ENCODE measurements around the gene MST1. TPM values are rescaled to one million over a fixed set of nuclear protein-coding genes. Genes with fewer than 3 reads are reported as not detected.
"Not testable (repeated sequence)": the region's sequence is repeated elsewhere in the genome, so short reads cannot be mapped to it uniquely, and the experiment has no call there.

Gene MST1
- total RNA-seq, 5 donors from 2014 or later (not counting 1 experiment from before 2014, with no cell fraction given), result 9.9 to 16.1 (median 12.6) TPM

DNA sequence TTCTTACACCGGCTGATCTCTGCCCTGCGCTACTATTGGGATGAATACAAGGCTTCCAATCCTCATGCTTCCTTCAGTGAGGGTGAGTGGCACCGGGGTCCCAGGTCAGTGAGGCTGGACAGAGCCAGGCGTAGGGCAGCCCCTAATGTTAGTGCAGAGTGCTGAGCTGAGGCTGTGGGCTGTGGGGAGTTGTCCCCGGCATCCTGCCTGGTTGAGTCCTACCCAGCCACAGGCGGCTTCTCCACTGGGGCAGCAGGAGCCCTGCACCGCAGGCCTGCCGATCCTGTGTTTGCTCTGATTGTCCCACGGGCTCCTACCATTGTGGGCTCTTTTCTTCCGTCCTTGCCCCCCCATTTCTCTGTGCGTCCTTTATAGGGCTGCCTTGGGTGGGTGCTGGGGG lies 13.4 kb upstream of the MST1 start:
- no peaks in the 10 kb centered on the region for H3K4me1 Mint-ChIP-seq
- POLR2A ChIA-PET, result no interaction called here

DNA sequence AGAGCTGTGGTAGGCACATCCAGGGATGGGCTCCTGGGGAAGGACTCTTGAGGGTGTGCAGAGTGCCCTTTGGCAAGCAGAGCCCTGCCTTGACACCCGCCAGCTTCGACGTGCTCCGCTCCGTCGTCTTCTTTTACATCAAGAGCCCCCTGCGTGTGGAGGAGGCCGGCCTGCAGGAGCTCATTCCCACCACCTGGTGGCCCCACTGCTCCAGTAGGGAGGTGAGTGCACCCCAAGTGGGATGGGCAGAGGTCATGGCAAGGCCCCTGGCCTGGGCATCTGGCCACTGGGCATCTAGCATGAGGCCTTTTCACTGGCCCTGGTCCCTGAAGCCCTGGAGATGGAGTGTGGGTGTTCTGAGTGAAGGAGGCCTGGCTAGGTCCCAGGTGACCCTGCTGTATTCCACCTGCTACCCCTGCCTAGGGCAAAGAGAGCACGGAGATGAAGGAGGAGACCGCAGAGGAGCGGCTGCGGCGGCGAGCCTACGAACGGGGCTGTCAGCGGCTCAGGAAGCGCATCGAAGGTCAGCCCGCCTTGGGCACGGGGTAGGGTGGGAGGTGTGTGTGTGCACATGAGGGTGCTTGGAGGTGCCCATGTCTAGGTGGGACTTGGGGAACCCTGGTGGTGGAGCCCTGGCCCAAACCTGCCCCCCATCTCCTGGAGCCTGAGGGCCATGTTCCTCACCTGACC lies 12.3 kb upstream of the MST1 start:
- DNase-seq, result no peak
- Histone ChIP-seq H3K27ac (ENCODE audit: low read length) (no peak overlapping the region), H3K9me3 (no peaks in the 10 kb centered on the region), H3K27me3 (replicated peaks in 1 of 2; ENCODE audit: control insufficient read depth in 2 of 2, extremely low read depth in 1 of 2, insufficient read depth in 2 of 2, low read length in 1 of 2) (no peaks in the 10 kb centered on the region), H3K36me3 (ENCODE audit: control insufficient read depth in 2 of 2, extremely low read depth in 1 of 2, insufficient read depth in 1 of 2, low read length in 1 of 2) (peaks cover 23 to 73% of the 10 kb centered on the region in 2 donors), H3K4me1 (ENCODE audit: control insufficient read depth in 1 of 2, extremely low read depth in 1 of 2, insufficient read depth in 2 of 2, low read length in 2 of 2) (peaks cover 0 to 9% of the 10 kb centered on the region in 2 experiments), H3K4me3 (ENCODE audit: control insufficient read depth in 1 of 2, extremely low read depth in 1 of 2, low read length in 1 of 2) (no peak overlapping the region)
- H3K4me3 Mint-ChIP-seq, result no peak overlapping the region
- POLR2A ChIA-PET, result no interaction called here
- CTCF ChIA-PET, result interaction anchor here in 1 of 2 donors (0.5 kb wide), 1 partner anchor 176 kb away, joined by 3 read pairs; no protein-coding TSS in a partner anchor
- WGBS (ENCODE audit: insufficient coverage), result 95% methylated on average over 11 of the region's 21 CpGs
- H3K36me3 Mint-ChIP-seq, result peaks cover 9% of the 10 kb centered on the region
- H3K9me3 Mint-ChIP-seq, result no peaks in the 10 kb centered on the region
- no peaks in the 10 kb centered on the region for H3K4me1 Mint-ChIP-seq
- peak overlapping the region in 1 of 2 donors; percentile 11 for H3K27ac Mint-ChIP-seq
- ATAC-seq (replicated peaks in 1 of 4), result no peak
- no peaks in the 10 kb centered on the region for H3K27me3 Mint-ChIP-seq

More for the DNA sequence above, 13.4 kb upstream of the MST1 start:
- H3K27ac Mint-ChIP-seq, result no peak overlapping the region
- DNase-seq (no peak), ATAC-seq (replicated peaks in 1 of 4) (no peak)
- H3K9me3 ChIP-seq, result no peaks in the 10 kb centered on the region
- H3K27me3 Mint-ChIP-seq, result no peaks in the 10 kb centered on the region
- H3K36me3 ChIP-seq (ENCODE audit: control insufficient read depth in 2 of 2, extremely low read depth in 1 of 2, insufficient read depth in 1 of 2, low read length in 1 of 2), result peaks cover 19 to 68% of the 10 kb centered on the region in 2 donors
- whole genome bisulfite sequencing (ENCODE audit: insufficient coverage), result 96% methylated on average over 8 of the region's 11 CpGs
- no peaks in the 10 kb centered on the region for H3K9me3 Mint-ChIP-seq
- H3K4me3 Mint-ChIP-seq, result no peak overlapping the region
- peaks cover 15% of the 10 kb centered on the region for H3K36me3 Mint-ChIP-seq
- no peak overlapping the region for H3K27ac ChIP-seq (ENCODE audit: low read length)
- CTCF ChIA-PET, result no interaction called here
- no peak overlapping the region for H3K4me3 ChIP-seq (ENCODE audit: control insufficient read depth in 1 of 2, extremely low read depth in 1 of 2, low read length in 1 of 2)
- H3K27me3 ChIP-seq (replicated peaks in 1 of 2; ENCODE audit: control insufficient read depth in 2 of 2, extremely low read depth in 1 of 2, insufficient read depth in 2 of 2, low read length in 1 of 2), result no peaks in the 10 kb centered on the region
- H3K4me1 ChIP-seq (ENCODE audit: control insufficient read depth in 1 of 2, extremely low read depth in 1 of 2, insufficient read depth in 2 of 2, low read length in 2 of 2), result peaks cover 0 to 9% of the 10 kb centered on the region in 2 experiments

DNA sequence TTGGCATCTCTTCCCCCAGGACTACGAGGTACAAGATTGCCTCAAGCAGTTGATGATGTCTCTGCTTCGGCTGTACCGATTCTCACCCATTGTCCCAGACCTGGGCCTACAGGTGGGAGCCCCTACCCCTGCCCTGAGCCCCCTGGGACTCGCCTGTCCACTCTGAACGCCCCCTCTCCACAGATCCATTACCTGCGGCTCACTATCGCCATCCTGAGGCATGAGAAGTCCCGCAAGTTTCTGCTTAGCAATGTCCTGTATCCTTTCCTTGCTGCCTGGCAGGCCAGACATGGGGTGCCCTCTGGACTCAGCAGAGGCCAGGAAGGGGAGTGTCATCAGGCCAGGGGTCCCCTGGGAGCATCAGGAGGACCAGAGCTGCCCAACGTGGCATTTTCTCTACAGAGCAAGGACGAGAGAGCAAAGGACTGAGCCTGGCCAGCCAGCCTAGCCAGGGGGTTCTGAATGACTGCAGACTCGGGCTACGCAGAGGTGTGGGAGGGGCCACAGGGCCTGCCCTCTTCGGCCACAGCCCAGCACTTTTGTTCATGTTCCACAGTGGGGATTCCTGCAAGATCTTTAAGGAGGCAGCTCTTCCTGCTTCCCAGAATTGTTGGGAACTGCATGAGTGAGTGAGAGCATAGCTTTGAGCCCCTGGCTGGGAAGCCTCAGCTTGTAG lies 11.3 kb upstream of the MST1 start:
- ChIA-PET CTCF (interaction anchor here in 1 of 2 donors (0.5 kb wide), 1 partner anchor 177 kb away, joined by 3 read pairs; no protein-coding TSS in a partner anchor), POLR2A (interaction anchor here in 1 of 2 donors (0.5 kb wide), 1 partner anchor 630 kb away, joined by 3 read pairs; no protein-coding TSS in a partner anchor)
- peaks cover 9% of the 10 kb centered on the region for H3K36me3 Mint-ChIP-seq
- no peaks in the 10 kb centered on the region for H3K9me3 ChIP-seq
- peaks cover 0 to 9% of the 10 kb centered on the region in 2 experiments for H3K4me1 ChIP-seq (ENCODE audit: control insufficient read depth in 1 of 2, extremely low read depth in 1 of 2, insufficient read depth in 2 of 2, low read length in 2 of 2)
- H3K27ac ChIP-seq (ENCODE audit: low read length), result no peak overlapping the region
- H3K4me3 Mint-ChIP-seq, result no peak overlapping the region
- H3K27ac Mint-ChIP-seq, result no peak overlapping the region
- H3K4me3 ChIP-seq (ENCODE audit: control insufficient read depth in 1 of 2, extremely low read depth in 1 of 2, low read length in 1 of 2), result no peak overlapping the region
- 92% methylated on average over 13 of the region's 13 CpGs for WGBS (ENCODE audit: insufficient coverage)
- no peaks in the 10 kb centered on the region for H3K27me3 Mint-ChIP-seq
- DNase-seq (no peak), ATAC-seq (replicated peaks in 1 of 4) (no peak)
- no peaks in the 10 kb centered on the region for H3K4me1 Mint-ChIP-seq
- H3K9me3 Mint-ChIP-seq, result no peaks in the 10 kb centered on the region
- H3K27me3 ChIP-seq (replicated peaks in 1 of 2; ENCODE audit: control insufficient read depth in 2 of 2, extremely low read depth in 1 of 2, insufficient read depth in 2 of 2, low read length in 1 of 2), result no peaks in the 10 kb centered on the region
- H3K36me3 ChIP-seq (ENCODE audit: control insufficient read depth in 2 of 2, extremely low read depth in 1 of 2, insufficient read depth in 1 of 2, low read length in 1 of 2), result peaks cover 23 to 66% of the 10 kb centered on the region in 2 donors

DNA sequence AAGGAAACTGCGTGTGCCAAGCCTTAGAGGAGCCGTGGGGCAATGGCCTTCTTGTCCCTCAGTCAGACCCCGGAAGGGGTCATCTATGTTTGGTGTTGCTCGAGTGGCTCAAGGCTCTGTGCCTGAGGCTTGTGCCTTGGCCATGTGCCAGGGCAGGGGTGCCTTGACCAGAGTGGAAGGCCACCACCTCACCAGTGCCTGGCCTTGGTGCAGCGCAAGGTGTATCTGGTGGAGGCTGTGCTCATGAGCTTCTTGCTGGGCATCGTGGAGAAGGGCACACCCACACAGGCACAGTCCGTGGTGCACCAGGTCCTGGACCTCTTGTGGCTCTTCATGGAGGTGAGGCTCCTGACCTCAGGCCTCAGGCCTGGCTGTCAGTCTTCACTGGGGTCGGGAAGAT lies 10.7 kb upstream of the MST1 start:
- WGBS (ENCODE audit: insufficient coverage), result 80% methylated on average over 6 of the region's 8 CpGs
- Mint-ChIP-seq H3K9me3 (no peaks in the 10 kb centered on the region), H3K4me3 (no peak overlapping the region), H3K27me3 (no peaks in the 10 kb centered on the region), H3K4me1 (no peaks in the 10 kb centered on the region), H3K36me3 (peaks cover 9% of the 10 kb centered on the region), H3K27ac (no peak overlapping the region)
- no peak overlapping the region for H3K4me3 ChIP-seq (ENCODE audit: control insufficient read depth in 1 of 2, extremely low read depth in 1 of 2, low read length in 1 of 2)
- no peak for DNase-seq
- H3K9me3 ChIP-seq, result no peaks in the 10 kb centered on the region
- POLR2A ChIA-PET, result no interaction called here
- ATAC-seq (replicated peaks in 1 of 4), result no peak
- peaks cover 23 to 64% of the 10 kb centered on the region in 2 donors for H3K36me3 ChIP-seq (ENCODE audit: control insufficient read depth in 2 of 2, extremely low read depth in 1 of 2, insufficient read depth in 1 of 2, low read length in 1 of 2)
- H3K4me1 ChIP-seq (ENCODE audit: control insufficient read depth in 1 of 2, extremely low read depth in 1 of 2, insufficient read depth in 2 of 2, low read length in 2 of 2), result peaks cover 0 to 9% of the 10 kb centered on the region in 2 experiments
- H3K27ac ChIP-seq (ENCODE audit: low read length), result no peak overlapping the region
- H3K27me3 ChIP-seq (replicated peaks in 1 of 2; ENCODE audit: control insufficient read depth in 2 of 2, extremely low read depth in 1 of 2, insufficient read depth in 2 of 2, low read length in 1 of 2), result no peaks in the 10 kb centered on the region
- CTCF ChIA-PET, result no interaction called here

DNA sequence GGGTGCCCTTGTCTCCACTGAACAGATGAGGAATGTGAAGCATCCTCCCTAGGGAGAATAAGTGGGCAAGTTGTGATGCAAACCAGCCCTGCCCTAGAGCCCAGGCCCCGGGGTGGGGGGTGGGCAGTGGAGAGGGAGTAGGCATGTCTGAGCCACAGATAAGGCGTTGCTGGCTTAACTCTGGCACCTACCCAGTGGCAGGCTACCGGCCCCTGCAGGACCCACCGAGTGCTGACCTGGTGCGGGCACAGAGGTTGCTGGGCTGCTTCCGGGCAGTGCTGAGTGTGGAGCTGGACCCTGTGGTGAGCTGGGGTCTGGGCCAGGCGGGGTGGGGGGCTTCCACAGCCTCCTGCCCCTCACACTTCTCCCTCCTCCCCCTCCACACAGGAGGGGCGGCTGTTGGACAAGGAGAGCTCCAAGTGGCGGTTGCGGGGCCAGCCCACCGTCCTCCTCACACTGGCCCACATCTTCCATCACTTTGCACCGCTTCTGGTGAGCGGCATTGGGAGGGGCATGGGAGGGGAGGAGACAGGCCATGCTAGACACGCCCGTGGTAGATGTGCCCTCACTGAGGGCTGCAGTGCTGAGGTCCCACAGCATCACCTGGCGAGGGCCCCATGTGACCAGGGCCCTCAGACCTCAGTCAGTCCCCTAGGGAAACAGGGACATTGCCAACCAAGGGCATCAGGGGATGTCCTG lies 10.2 kb upstream of the MST1 start:
- no peak overlapping the region for H3K27ac ChIP-seq (ENCODE audit: low read length)
- peaks cover 9% of the 10 kb centered on the region for H3K36me3 Mint-ChIP-seq
- DNase-seq (no peak), ATAC-seq (replicated peaks in 1 of 4) (no peak)
- H3K4me3 ChIP-seq (ENCODE audit: control insufficient read depth in 1 of 2, extremely low read depth in 1 of 2, low read length in 1 of 2), result no peak overlapping the region
- no peak overlapping the region for H3K4me3 Mint-ChIP-seq
- no peaks in the 10 kb centered on the region for H3K27me3 Mint-ChIP-seq
- no peak overlapping the region for H3K27ac Mint-ChIP-seq
- peaks cover 23 to 59% of the 10 kb centered on the region in 2 donors for H3K36me3 ChIP-seq (ENCODE audit: control insufficient read depth in 2 of 2, extremely low read depth in 1 of 2, insufficient read depth in 1 of 2, low read length in 1 of 2)
- 97% methylated on average over 5 of the region's 16 CpGs for WGBS (ENCODE audit: insufficient coverage)
- H3K4me1 ChIP-seq (ENCODE audit: control insufficient read depth in 1 of 2, extremely low read depth in 1 of 2, insufficient read depth in 2 of 2, low read length in 2 of 2), result peaks cover 0 to 9% of the 10 kb centered on the region in 2 experiments
- ChIA-PET POLR2A (no interaction called here), CTCF (no interaction called here)
- H3K9me3 Mint-ChIP-seq, result no peaks in the 10 kb centered on the region
- H3K4me1 Mint-ChIP-seq, result no peaks in the 10 kb centered on the region
- no peaks in the 10 kb centered on the region for H3K27me3 ChIP-seq (replicated peaks in 1 of 2; ENCODE audit: control insufficient read depth in 2 of 2, extremely low read depth in 1 of 2, insufficient read depth in 2 of 2, low read length in 1 of 2)
- no peaks in the 10 kb centered on the region for H3K9me3 ChIP-seq

DNA sequence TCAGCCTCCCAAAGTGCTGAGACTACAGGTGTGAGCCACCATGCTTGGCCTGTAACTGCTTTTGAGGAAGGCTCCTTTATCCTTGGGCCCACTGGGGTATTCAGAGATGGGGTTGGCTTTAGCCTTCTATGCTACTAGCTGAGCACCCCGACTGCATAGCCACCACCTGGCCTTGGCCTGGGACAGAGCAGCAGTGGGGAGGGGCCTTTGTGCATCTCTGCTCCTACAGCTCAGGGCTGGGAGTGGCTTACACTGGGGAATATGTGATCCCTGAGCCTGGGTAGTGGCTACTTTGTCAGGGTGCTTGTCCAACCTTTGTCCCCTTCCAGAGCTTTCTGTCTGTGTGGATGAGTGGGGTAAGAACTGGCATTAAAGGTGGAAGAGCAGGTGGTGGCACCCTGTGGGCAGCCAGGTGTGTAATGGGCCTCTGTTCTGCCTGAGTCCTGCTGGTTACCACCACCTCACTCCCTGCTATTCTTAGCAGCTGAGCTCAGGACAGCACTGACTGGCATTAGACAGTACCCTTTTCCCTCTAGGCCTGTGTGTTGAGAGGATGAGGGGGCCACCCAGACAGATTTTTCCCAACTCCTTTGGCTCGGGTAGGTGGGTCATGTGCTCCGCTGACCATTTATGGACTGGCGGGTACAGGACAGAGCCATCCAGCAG lies 6.2 kb upstream of the MST1 start:
- H3K27ac Mint-ChIP-seq; H3K9me3 Mint-ChIP-seq; H3K4me3 ChIP-seq (ENCODE audit: control insufficient read depth in 1 of 2, extremely low read depth in 1 of 2, low read length in 1 of 2); H3K27me3 Mint-ChIP-seq; DNase-seq; H3K9me3 ChIP-seq; H3K27ac ChIP-seq (ENCODE audit: low read length); H3K36me3 Mint-ChIP-seq; POLR2A ChIA-PET; H3K4me3 Mint-ChIP-seq; ATAC-seq (replicated peaks in 1 of 4); H3K27me3 ChIP-seq (replicated peaks in 1 of 2; ENCODE audit: control insufficient read depth in 2 of 2, extremely low read depth in 1 of 2, insufficient read depth in 2 of 2, low read length in 1 of 2): not testable (repeated sequence)
- CTCF ChIA-PET, result interaction anchor here in 1 of 2 donors (0.6 kb wide), 1 partner anchor 23 kb away, joined by 10 read pairs; no protein-coding TSS in a partner anchor
- Histone ChIP-seq H3K4me1 (ENCODE audit: control insufficient read depth in 1 of 2, extremely low read depth in 1 of 2, insufficient read depth in 2 of 2, low read length in 2 of 2) (peaks cover 2 to 12% of the 10 kb centered on the region in 2 experiments), H3K36me3 (ENCODE audit: control insufficient read depth in 2 of 2, extremely low read depth in 1 of 2, insufficient read depth in 1 of 2, low read length in 1 of 2) (peaks cover 11 to 30% of the 10 kb centered on the region in 2 donors)
- WGBS (ENCODE audit: insufficient coverage), result 80% methylated on average over 2 of the region's 4 CpGs
- peaks cover 22 to 33% (median 25%) of the 10 kb centered on the region in 3 donors for H3K4me1 Mint-ChIP-seq

All from T-cell (primary cell).